Testis (tissue), 2 donors: ENCODE data around the gene DHPS.

Source experiments
- CTCF ChIP-seq, 3 experiments: fragments of 450-650 bp in 2 of 3; fragments of 200-600 bp in 1 of 3; sonication (generic) in 1 of 3; IDR thresholded peaks; one replicate each; pipeline ENCODE4 v1.5.1; 2016 to 2019; ENCODE audit warnings: antibody characterized with exemption in 3 of 3, mild to moderate bottlenecking in 2 of 3, moderate library complexity in 1 of 3
- POLR2A ChIP-seq: fragments of 450-650 bp; IDR thresholded peaks from one replicate; pipeline ENCODE4 v1.6.1; 2017; ENCODE audit warnings: antibody characterized with exemption, mild to moderate bottlenecking, moderate library complexity

- TF ChIP-seq CTCF (IDR thresholded peaks at IDR 0.05): no peak
- TF ChIP-seq POLR2A: no peak
Measured at GRCh38 chr19:12715102-12715501, 33.4 kb upstream of the DHPS start.
